Dermis blood vessel endothelial cell (primary cell): ENCODE measurements around the gene DNAJC22. TPM values are rescaled to one million over a fixed set of nuclear protein-coding genes. Genes with fewer than 3 reads are reported as not detected.
"Not testable (repeated sequence)": the region's sequence is repeated elsewhere in the genome, so short reads cannot be mapped to it uniquely, and the experiment has no call there.

ENCODE experiments used
- DNase-seq: peaks from one replicate; pipeline ENCODE4 v3.0.0; 2010
- total RNA-seq: library from RNA; depleted of rRNA; stranded (reverse); fragments of >200 nt; gene quantifications from 2 replicates; pipeline ENCODE4 v1.2.3, GENCODE V29; 2014

Gene DNAJC22
- 0.85 and 1.1 TPM in 2 replicates for total RNA-seq

DNA sequence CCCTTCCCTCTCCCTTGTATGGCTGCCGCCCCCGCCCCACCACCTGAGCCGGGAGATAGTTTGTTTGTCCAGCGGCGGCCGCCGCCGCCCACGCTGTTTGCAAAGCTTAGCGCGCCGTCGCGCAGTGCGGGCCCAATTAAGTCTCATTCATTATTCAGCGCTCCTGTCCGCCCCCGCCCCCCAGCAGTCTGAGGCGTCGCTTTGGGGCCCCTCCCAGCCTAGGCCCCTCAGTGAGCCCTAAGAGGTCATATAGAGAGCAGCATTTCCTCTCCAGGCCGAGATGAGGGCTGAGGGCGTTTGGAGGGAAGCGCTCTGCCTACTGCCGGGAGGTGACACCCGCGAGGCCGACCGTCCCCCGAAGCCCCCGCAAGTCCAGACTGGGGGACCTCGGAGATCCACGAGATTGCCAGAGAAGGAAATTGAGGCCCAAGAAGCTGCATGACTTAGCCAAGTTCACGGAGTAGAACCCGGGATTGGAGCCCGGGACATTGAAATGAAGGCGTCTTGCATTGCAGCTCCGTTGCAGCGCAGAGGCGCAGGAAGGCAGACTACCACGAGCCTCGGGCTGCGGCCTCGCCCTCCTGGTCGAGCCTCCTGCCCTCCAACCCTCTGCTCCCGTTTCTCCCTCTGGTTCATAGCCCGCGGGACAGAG, at the start of gene DNAJC22:
Gene DNAJC22 (plus strand): TSS at position 230 of the 652 bp plus-strand sequence. CDS start 1,985 bp downstream, outside the sequence.
- peak; percentile 19 for DNase-seq

DNA sequence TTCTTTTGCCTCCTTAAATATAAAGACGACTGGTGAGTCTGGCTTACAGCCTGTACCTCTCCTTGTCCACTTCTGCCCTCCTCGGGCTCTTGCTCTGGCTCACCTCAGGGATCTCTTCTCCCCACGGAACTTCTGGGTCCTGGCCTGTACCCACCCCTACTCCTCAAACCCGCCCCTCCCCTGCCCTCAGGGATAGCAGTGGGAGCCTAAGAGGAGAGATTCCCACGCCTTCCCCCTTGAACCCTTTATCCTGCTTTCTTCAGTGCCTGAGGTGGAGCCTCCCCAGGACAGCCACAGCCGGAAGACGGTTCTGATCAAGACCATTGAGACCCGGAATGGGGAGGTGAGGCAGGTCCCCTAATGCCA, 49.0 kb upstream of the DNAJC22 start:
- DNase-seq = no peak

DNA sequence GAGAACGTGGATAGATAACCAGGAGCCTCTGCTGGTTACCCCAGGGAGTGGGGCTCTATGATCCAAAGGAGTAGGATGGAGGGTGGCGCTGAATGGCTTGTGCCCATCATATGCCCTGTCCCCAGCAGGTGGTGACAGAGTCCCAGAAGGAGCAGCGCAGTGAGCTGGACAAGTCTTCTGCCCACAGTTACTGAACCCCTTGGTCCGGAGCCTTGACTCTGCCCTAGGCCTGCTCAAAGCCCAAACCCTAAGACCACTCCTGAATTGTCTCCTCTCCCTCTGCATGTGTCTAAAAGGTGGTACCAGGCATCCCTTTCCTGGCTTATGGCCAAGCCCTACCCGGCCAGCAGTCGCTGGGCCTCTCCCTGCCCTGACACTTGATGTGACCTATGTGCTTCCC, 48.5 kb upstream of the DNAJC22 start:
- DNase-seq = peak; percentile 26

DNA sequence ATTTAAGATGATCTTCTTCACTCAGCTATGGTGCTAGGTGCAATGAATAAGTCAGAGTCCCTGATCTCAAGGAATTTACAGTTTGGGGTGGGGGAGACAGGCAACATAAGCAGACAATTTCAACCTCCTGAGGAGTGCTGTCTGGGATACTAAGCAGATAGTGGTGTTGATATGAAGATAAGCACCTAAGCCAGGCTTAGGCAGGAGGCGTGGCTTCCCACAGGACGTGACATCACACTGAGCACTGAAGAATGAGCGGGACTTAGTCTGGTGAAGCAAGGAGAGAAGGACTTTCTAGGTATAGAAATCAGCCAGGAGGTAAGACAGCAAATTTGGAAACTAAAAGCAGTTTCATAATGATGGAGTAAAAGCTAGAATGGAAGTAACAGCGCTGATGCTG, 44.9 kb upstream of the DNAJC22 start:
- no peak for DNase-seq

DNA sequence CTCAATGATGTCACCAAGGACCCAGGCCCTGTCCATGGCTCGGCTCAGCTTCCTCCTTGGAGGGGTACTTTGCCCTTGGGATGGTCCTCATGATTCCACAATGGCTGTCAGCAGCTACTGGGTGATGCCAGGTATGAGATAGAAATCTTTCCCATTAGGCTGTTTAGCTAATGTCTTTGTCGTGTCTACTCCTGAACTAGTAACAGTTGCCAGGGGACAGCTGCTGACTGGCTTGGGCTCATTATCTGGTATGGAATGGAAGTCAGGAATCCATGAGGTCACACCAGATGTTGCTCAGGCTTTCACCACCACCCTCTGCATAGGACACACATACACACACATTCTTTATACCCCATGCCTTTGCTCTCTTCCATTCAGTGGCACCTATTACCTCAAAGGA, 42.5 kb upstream of the DNAJC22 start:
- no peak for DNase-seq

DNA sequence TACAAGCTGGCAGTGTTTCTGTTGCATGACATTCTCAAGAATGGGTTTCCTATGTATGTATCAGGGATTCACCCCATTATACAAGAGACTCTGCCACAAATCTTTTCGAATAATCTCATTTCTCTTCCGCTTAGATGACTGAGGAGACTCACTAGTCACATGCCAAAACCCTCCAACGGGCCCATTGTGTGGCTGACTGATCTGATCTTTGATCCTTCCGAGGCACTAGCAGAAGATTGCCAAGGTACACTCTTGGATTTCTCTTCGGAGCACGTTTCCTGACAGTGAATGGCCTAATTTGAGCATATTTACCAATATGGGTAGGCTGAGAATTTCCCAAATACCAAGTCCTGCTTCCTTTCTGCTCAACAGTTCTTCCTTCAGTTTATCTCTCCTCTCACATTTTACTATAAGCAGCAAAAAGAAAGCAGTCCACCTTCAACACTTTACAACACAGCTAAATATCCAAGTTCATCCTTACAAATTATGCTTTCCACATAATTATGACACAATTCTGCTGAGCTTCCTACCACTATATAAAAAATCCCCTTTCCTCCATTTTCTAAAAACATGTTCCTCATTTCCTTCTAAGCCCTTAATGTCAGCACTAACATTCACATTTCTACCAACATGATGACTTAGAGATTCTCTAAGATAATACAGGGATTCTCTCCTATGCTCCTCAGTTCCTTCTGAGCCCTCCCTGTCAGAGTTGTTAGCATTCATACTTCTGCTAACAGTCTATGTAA, 40.8 kb upstream of the DNAJC22 start:
- no peak for DNase-seq

DNA sequence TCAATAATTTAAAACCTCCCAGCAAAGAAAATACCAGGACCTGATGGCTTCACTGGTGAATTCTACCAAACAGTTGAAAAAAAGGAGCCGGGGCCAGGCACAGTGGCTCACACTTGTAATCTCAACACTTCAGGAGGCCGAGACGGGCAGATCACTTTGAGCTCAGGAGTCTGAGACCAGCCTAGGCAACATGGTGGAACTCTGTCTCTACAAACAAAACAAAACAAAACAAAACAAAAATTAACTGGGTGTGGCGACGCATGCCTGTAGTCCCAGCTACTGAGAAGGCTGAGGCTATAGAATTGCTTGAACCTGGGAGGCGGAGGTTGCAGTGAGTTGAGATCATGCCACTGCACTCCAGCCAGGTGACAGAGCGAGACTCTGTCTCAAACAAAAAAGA, 37.3 kb upstream of the DNAJC22 start:
- no peak for DNase-seq

DNA sequence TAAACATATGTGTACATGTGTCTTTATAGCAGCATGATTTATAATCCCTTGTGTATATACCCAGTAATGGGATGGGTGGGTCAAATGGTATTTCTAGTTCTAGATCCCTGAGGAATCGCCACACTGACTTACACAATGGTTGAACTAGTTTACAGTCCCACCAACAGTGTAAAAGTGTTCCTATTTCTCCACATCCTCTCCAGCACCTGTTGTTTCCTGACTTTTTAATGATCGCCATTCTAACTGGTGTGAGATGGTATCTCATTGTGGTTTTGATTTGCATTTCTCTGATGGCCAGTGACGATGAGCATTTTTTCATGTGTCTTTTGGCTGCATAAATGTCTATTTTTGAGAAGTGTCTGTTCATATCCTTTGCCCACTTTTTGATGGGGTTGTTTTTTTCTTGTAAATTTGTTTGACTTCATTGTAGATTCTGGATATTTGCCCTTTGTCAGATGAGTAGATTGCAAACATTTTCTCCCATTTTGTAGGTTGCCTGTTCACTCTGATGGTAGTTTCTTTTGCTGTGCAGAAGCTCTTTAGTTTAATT, 36.2 kb upstream of the DNAJC22 start:
- DNase-seq = not testable (repeated sequence)

DNA sequence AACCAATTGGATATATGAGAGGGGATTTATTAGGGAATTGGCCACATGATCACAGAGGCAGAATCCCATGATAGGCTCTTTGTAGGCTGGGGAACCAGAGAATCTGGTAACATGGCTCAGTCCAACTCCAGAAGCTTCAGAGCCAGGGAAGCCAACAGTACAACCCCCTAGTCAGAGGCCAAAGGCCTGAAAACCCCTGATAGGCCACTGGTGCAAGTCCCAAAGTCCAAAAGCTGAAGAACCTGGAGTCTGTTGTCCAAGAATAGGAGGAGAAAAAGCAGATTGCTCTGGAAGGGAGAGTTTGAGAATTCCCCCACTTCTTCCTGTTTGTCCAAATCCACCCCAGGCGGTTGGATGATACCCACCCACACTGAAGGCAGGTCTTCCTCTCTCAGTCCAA, 31.9 kb upstream of the DNAJC22 start:
- DNase-seq = no peak

DNA sequence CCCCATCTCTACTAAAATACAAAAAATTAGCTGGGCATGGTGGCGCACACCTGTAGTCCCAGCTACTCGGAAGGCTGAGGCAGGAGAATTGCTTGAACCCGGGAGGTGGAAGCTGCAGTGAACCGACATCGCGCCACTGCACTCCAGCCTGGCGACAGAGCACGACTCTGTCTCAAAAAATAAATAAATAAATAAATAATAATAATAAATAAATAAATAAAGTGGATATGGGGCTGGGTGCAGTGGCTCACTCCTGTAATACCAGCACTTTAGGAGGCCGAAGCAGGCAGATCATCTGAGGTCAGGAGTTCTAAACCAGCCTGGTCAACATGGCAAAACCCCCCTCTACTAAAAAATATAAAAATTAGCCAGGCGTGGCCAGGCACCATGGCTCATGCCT, 29.6 kb upstream of the DNAJC22 start:
- not testable (repeated sequence) for DNase-seq

DNA sequence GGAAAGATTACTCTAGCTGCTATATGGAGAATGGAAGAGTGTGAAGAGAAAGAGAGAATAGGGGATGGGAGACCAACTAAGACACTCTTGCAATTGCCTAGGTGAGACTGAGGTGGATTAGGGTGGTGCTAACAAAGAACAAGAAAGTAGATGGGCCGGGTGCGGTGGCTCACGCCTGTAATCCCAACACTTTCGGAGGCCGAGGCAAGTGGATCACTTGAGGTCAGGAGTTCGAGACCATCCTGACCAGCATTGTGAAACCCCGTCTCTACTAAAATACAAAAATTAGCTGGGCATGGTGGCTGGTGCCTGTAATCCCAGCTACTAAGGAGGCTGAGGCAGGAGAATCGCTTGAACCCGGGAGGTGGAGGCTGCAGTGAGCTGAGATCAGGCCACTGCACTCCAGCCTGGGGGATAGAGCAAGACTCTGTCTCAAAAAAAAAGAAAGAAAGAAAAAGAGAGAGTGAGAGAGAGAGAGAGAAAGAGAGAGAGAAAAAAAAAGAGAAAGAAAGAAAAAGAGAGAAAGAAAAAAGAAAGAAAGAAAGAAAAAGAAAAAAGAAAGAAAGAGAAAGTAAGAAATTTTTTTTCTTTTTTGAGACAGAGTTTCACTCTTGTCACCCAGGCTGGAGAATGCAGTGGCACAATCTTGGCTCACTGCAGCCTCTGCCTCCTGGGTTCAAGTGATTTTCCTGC, 26.1 kb upstream of the DNAJC22 start:
- DNase-seq = not testable (repeated sequence)

DNA sequence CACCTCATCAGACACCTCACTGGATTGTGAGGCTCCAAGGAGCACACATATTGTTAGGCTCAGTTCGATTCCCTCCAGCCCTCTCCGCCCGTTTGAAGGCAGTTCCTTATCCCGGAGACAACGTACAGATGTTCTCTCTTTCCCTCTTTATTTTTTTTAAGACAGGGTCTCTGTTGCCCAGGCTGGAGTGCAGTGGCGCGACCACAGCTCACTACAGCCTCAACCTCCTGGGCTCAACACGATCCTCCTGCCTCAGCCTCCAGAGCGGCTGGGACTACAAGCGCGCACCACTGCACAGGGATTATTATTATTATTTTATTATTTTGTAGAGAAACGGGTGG, 24.4 kb upstream of the DNAJC22 start:
- DNase-seq = no peak

DNA sequence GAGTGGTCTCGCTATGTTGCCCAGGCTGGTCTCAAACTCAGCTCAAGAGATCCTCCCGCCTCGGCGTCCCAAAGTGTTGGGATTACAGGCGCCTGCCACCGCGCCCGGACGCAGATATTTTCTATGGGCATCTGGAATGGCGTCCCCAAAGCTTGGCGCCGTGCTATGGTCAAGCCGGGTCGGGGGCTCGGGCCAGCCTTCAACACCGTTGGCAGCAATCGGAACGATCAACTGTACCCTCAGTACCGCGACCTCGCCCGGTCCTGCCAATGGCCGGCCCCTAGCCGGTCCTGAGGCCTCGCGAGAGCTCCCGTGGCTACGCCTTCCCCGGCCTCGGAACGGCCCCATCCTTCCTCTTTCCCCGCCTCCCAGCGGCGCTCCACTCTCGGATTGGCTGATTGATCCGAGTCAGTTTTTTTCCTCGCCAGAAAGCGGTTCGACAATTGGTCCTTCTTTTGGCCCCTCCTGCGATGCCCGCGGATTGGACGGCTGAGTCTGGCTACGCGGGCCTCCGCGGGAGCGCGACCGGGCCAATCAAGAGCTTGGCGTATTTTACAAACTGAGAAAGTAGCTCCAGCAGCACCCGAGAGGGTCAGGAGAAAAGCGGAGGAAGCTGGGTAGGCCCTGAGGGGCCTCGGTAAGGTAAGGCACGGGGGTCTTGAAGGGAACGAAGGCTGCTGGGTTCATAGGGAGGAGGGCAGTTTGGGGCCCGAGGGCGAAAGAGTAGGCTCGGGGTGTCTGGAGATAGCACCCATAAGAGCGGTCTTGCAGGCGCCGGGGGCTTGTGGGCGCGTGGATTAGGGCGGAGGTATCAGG, 23.8 kb upstream of the DNAJC22 start, which contains the start of gene TROAP:
Gene TROAP (plus strand): TSS at position 548 of the 816 bp plus-strand sequence. CDS start 354 bp downstream, outside the sequence.
- peak; percentile 99 for DNase-seq

DNA sequence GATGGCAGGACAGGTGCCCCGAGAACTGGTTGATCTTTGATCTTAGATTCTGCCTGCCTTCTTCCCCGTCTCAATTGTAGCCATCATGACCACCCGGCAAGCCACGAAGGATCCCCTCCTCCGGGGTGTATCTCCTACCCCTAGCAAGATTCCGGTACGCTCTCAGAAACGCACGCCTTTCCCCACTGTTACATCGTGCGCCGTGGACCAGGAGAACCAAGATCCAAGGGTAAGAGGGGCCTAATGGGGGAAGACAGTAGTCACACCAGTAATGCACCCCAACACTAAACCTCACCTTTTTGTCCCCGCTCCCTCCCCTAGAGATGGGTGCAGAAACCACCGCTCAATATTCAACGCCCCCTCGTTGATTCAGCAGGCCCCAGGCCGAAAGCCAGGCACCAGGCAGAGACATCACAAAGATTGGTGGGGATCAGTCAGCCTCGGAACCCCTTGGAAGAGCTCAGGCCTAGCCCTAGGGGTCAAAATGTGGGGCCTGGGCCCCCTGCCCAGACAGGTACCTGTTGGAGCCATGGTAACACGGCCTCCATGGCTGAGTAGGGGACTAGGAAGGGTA, 23.1 kb upstream of the DNAJC22 start:
- DNase-seq = no peak

DNA sequence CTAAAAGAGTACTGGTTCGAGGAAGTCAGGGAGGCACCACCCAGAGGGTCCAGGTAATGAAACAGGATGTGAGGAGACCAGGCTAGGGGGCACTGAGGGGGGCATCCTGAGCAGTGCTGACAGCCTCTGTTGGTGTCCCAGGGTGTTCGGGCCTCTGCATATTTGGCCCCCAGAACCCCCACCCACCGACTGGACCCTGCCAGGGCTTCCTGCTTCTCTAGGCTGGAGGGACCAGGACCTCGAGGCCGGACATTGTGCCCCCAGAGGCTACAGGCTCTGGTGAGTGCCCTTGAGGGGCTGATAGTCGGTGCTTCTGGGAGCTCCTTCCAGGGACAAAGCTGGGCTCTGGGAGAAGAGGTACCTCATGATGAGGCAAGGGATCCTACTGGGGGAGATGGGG, 21.1 kb upstream of the DNAJC22 start:
- DNase-seq = no peak

DNA sequence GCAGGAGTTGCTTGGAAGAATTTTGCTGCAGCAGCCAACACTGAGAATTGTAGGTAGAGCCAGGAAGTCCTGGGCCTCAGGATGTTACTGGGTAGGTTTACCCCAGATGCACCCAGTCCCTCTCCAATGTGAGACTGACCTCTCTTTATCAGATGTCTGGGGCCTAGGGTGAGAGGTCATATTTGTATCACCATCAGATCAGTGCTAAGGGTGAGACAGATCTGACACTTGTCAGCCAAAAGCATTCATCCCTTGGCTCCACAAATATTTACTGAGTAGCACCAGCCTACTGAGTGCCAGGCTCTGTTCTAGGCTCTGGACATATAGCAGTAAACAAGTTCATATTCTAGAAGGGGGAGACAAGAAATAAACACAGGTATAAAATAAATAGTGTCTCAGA, 19.3 kb upstream of the DNAJC22 start:
- no peak for DNase-seq

DNA sequence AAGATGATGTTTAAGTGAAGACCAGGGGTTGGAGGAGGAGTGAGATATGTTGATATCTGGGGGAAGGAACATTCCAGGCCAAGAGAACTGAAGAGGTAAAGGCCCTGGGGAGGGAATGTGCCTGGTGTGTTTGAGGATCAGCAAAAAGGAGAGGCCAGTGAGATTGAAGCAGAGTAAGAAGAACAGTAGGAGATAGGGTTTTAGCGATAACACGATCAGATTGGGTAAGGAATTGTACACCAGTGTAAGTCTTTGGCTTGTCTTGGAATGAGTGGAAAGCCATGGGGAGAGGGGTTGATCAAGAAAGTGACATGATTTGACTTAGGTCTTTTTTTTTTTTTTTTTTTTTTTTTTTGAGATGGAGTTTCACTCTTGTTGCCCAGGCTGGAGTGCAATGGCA, 18.8 kb upstream of the DNAJC22 start:
- DNase-seq = no peak

DNA sequence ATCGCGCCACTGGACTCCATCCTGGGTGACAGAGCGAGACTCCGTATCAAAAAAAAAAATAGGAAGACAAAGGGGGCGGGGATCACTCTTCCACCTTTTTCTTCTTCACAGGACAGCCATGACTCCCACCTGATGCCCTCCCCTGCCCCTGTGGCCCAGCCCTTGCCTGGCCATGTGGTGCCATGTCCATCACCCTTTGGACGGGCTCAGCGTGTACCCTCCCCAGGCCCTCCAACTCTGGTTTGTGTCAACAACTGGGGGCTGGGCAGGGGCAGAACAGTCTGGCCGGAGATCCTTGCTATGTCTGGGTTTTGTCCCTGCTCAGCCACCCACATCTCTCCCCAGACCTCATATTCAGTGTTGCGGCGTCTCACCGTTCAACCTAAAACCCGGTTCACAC, 17.9 kb upstream of the DNAJC22 start:
- no peak for DNase-seq

DNA sequence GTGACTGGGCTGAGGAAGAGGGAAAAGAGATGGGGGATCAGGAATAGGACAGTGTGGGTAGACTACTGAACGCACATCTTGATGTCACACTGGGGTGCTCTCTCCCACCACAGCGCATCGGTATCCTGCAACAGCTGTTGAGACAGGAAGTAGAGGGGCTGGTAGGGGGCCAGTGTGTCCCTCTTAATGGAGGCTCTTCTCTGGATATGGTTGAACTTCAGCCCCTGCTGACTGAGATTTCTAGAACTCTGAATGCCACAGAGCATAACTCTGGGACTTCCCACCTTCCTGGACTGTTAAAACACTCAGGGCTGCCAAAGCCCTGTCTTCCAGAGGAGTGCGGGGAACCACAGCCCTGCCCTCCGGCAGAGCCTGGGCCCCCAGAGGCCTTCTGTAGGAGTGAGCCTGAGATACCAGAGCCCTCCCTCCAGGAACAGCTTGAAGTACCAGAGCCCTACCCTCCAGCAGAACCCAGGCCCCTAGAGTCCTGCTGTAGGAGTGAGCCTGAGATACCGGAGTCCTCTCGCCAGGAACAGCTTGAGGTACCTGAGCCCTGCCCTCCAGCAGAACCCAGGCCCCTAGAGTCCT, 16.6 kb upstream of the DNAJC22 start:
- no peak for DNase-seq

DNA sequence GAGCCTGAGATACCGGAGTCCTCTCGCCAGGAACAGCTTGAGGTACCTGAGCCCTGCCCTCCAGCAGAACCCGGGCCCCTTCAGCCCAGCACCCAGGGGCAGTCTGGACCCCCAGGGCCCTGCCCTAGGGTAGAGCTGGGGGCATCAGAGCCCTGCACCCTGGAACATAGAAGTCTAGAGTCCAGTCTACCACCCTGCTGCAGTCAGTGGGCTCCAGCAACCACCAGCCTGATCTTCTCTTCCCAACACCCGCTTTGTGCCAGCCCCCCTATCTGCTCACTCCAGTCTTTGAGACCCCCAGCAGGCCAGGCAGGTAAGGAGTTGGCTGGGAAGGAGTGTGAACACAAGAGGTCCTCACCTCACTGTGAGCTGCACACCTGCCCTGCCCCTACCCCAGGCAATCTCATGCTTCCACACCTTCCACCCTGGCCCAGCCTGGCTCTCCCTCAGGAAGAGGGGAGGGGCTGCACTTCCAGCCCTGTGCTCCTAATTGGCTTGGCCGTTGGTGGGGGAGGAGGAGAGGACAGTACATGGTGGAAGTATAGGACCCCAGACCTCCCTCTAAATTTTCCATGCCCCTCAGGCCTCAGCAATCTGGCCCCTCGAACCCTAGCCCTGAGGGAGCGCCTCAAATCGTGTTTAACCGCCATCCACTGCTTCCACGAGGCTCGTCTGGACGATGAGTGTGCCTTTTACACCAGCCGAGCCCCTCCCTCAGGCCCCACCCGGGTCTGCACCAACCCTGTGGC, 15.9 kb upstream of the DNAJC22 start:
- DNase-seq = no peak
